Measurements from ENCODE around the gene KIRREL3. TPM values are rescaled to one million over a fixed set of nuclear protein-coding genes. Genes with fewer than 3 reads are reported as not detected.
A peak's percentile ranks its signal among the peaks of the same experiment; 100 is the strongest.

KIRREL3 gene
- total and polyA plus RNA-seq, 4 donors = 0.02 to 0.71 (median 0.15) TPM; not detected in 1

- H3K4me3 ChIP-seq = no peak overlapping the region
- TF ChIP-seq, protein P1, sequence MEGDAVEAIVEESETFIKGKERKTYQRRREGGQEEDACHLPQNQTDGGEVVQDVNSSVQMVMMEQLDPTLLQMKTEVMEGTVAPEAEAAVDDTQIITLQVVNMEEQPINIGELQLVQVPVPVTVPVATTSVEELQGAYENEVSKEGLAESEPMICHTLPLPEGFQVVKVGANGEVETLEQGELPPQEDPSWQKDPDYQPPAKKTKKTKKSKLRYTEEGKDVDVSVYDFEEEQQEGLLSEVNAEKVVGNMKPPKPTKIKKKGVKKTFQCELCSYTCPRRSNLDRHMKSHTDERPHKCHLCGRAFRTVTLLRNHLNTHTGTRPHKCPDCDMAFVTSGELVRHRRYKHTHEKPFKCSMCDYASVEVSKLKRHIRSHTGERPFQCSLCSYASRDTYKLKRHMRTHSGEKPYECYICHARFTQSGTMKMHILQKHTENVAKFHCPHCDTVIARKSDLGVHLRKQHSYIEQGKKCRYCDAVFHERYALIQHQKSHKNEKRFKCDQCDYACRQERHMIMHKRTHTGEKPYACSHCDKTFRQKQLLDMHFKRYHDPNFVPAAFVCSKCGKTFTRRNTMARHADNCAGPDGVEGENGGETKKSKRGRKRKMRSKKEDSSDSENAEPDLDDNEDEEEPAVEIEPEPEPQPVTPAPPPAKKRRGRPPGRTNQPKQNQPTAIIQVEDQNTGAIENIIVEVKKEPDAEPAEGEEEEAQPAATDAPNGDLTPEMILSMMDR (IDR thresholded peaks at IDR 0.05; ENCODE audit: control extremely low read depth, extremely low read depth) = no peak
- H3K4me1 ChIP-seq (ENCODE audit: control insufficient read depth in 5 of 5, insufficient read depth in 5 of 5, low read length in 5 of 5) = peaks cover 0 to 13% (median 0%) of the 10 kb centered on the region in 5 donors
- H3K27me3 ChIP-seq (ENCODE audit: control insufficient read depth in 3 of 3, insufficient read depth in 3 of 3, low read length in 2 of 3) = no peaks in the 10 kb centered on the region
- no peak overlapping the region for H3K27ac ChIP-seq (ENCODE audit: low read depth in 1 of 2, low read length in 1 of 2)
- H3K9ac ChIP-seq (ENCODE audit: insufficient read depth in 1 of 2, low read length in 2 of 2) = no peak overlapping the region
- H3K36me3 ChIP-seq (ENCODE audit: control insufficient read depth in 4 of 4, insufficient read depth in 4 of 4, low read length in 4 of 4) = no peaks in the 10 kb centered on the region
- no peak for ATAC-seq (ENCODE audit: insufficient read depth, low FRiP score)
- 82 to 87% methylated on average over 2 of the region's 2 CpGs for WGBS, 2 donors
- H3K9me3 ChIP-seq (ENCODE audit: control insufficient read depth in 4 of 4, insufficient read depth in 3 of 4, low read length in 3 of 4) = peaks cover 0 to 11% (median 0%) of the 10 kb centered on the region in 4 donors
- peak in 1 of 3 donors; percentile 79 for DNase-seq
These were observed 103.1 kb downstream of the KIRREL3 start for GRCh38 chr11:126897430-126897829.

GRCh38 chr11:126896025-126896424 lies 104.5 kb downstream of the KIRREL3 start:
- Histone ChIP-seq H3K4me1 (ENCODE audit: control insufficient read depth in 5 of 5, insufficient read depth in 5 of 5, low read length in 5 of 5) (peaks cover 0 to 20% (median 3%) of the 10 kb centered on the region in 5 donors), H3K9me3 (ENCODE audit: control insufficient read depth in 4 of 4, insufficient read depth in 3 of 4, low read length in 3 of 4) (peaks cover 0 to 9% (median 0%) of the 10 kb centered on the region in 4 donors), H3K27me3 (ENCODE audit: control insufficient read depth in 3 of 3, insufficient read depth in 3 of 3, low read length in 2 of 3) (no peaks in the 10 kb centered on the region), H3K9ac (ENCODE audit: insufficient read depth in 1 of 2, low read length in 2 of 2) (no peak overlapping the region), H3K27ac (ENCODE audit: low read depth in 1 of 2, low read length in 1 of 2) (no peak overlapping the region), H3K36me3 (ENCODE audit: control insufficient read depth in 4 of 4, insufficient read depth in 4 of 4, low read length in 4 of 4) (no peaks in the 10 kb centered on the region), H3K4me3 (no peak overlapping the region)
- DNase-seq (no peak), ATAC-seq (ENCODE audit: insufficient read depth, low FRiP score) (no peak)
- TF ChIP-seq, protein P1 (IDR thresholded peaks at IDR 0.05; ENCODE audit: control extremely low read depth, extremely low read depth) = no peak

DNA sequence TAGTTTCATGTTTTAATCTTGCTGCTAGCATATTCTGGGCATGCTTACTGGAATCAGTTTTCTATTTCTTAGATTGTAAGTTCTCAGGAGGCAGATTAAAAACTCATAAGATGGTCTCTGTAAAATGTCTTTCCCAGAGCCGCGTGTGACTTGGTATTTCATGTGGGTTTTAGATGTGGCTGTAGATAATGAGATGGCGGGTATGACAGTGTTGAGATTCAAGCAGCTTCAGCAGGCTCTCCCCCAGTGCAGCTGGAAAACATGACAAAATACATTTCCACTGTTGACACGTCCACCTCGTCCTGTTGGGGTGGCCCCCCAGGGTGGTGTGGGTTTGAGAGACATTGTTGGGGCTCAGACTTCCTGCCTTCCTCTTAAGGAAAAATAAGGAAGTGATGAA lies 106.8 kb downstream of the KIRREL3 start:
- peaks cover 0 to 9% (median 0%) of the 10 kb centered on the region in 4 donors for H3K9me3 ChIP-seq (ENCODE audit: control insufficient read depth in 4 of 4, insufficient read depth in 3 of 4, low read length in 3 of 4)
- TF ChIP-seq, protein P1 (IDR thresholded peaks at IDR 0.05; ENCODE audit: control extremely low read depth, extremely low read depth) = no peak
- H3K4me1 ChIP-seq (ENCODE audit: control insufficient read depth in 5 of 5, insufficient read depth in 5 of 5, low read length in 5 of 5) = peaks cover 0 to 20% (median 3%) of the 10 kb centered on the region in 5 donors
- no peak overlapping the region for H3K27ac ChIP-seq (ENCODE audit: low read depth in 1 of 2, low read length in 1 of 2)
- no peak overlapping the region for H3K4me3 ChIP-seq
- no peak for DNase-seq
- H3K9ac ChIP-seq (ENCODE audit: insufficient read depth in 1 of 2, low read length in 2 of 2) = no peak overlapping the region
- WGBS, 2 donors = 28 to 50% methylated on average over 5 of the region's 5 CpGs
- ATAC-seq (ENCODE audit: insufficient read depth, low FRiP score) = no peak
- H3K36me3 ChIP-seq (ENCODE audit: control insufficient read depth in 4 of 4, insufficient read depth in 4 of 4, low read length in 4 of 4) = no peaks in the 10 kb centered on the region
- no peaks in the 10 kb centered on the region for H3K27me3 ChIP-seq (ENCODE audit: control insufficient read depth in 3 of 3, insufficient read depth in 3 of 3, low read length in 2 of 3)

DNA sequence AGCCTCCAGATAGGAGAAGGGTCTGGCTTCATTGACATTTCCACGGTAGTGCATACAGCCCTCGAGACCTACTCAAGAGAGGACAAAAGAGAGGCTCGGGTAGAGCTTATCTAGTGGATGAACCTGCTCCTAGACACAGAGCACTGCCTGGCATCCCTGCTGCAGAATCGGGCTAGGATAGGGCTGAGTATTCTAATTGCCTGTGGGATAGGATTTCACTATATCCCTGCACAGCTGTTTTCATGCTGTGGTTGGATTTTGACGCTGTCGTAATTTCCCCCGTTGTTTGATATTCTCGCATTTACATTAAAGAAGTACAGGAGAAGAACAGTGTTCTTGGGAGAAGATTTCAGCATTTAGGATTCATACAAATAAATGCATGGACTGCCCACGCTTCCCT lies 107.8 kb downstream of the KIRREL3 start:
- H3K4me3 ChIP-seq = no peak overlapping the region
- H3K27me3 ChIP-seq (ENCODE audit: control insufficient read depth in 3 of 3, insufficient read depth in 3 of 3, low read length in 2 of 3) = no peaks in the 10 kb centered on the region
- TF ChIP-seq, protein P1 (IDR thresholded peaks at IDR 0.05; ENCODE audit: control extremely low read depth, extremely low read depth) = no peak
- H3K36me3 ChIP-seq (ENCODE audit: control insufficient read depth in 4 of 4, insufficient read depth in 4 of 4, low read length in 4 of 4) = no peaks in the 10 kb centered on the region
- ATAC-seq (ENCODE audit: insufficient read depth, low FRiP score) (no peak), DNase-seq (peak in 1 of 3 donors; percentile 25)
- H3K4me1 ChIP-seq (ENCODE audit: control insufficient read depth in 5 of 5, insufficient read depth in 5 of 5, low read length in 5 of 5) = peaks cover 0 to 16% (median 3%) of the 10 kb centered on the region in 5 donors
- H3K27ac ChIP-seq (ENCODE audit: low read depth in 1 of 2, low read length in 1 of 2) = no peak overlapping the region
- peaks cover 0 to 8% (median 0%) of the 10 kb centered on the region in 4 donors for H3K9me3 ChIP-seq (ENCODE audit: control insufficient read depth in 4 of 4, insufficient read depth in 3 of 4, low read length in 3 of 4)
- WGBS, 2 donors = 81% methylated on average over 9 of the region's 9 CpGs
- H3K9ac ChIP-seq (ENCODE audit: insufficient read depth in 1 of 2, low read length in 2 of 2) = no peak overlapping the region
